HG02973 (cell line): ENCODE results near the gene RNASE13.

Experiments used
- ATAC-seq: cut with Tn5 transposase; IDR thresholded peaks from one replicate; pipeline ENCODE4 v1.9.1; 2021; ENCODE audit warnings: moderate library complexity; ENCODE audit not compliant: unreplicated experiment

The RNASE13 gene

GRCh38 chr14:21066882-21067502 lies 32.4 kb upstream of the RNASE13 start:
- ATAC-seq = no peak

GRCh38 chr14:21063479-21063878 lies 28.9 kb upstream of the RNASE13 start:
- ATAC-seq = no peak

GRCh38 chr14:21061347-21061668 lies 26.7 kb upstream of the RNASE13 start:
- ATAC-seq = no peak

GRCh38 chr14:21060614-21061346 lies 26.2 kb upstream of the RNASE13 start:
- ATAC-seq = no peak

GRCh38 chr14:21059842-21060613 lies 25.4 kb upstream of the RNASE13 start:
- no peak for ATAC-seq

GRCh38 chr14:21058903-21059302 lies 24.3 kb upstream of the RNASE13 start:
- no peak for ATAC-seq

- no peak for ATAC-seq
These were observed 23.4 kb upstream of the RNASE13 start, which contains the start of gene RNASE8 for GRCh38 chr14:21057803-21058675. RNASE8 (plus strand) TSS chr14:21057822; CDS start chr14:21057893, 71 bp downstream.

- no peak for ATAC-seq
These were observed 22.0 kb upstream of the RNASE13 start for GRCh38 chr14:21056520-21057163.

GRCh38 chr14:21055432-21056117 lies 21.0 kb upstream of the RNASE13 start:
- ATAC-seq = no peak

GRCh38 chr14:21054768-21055145 lies 20.1 kb upstream of the RNASE13 start:
- ATAC-seq = no peak

GRCh38 chr14:21054123-21054767 lies 19.6 kb upstream of the RNASE13 start:
- ATAC-seq = no peak

GRCh38 chr14:21053184-21054122 lies 18.8 kb upstream of the RNASE13 start:
- no peak for ATAC-seq

- no peak for ATAC-seq
These were observed 16.0 kb upstream of the RNASE13 start for GRCh38 chr14:21050597-21050996.

GRCh38 chr14:21049271-21049673 lies 14.7 kb upstream of the RNASE13 start:
- ATAC-seq = no peak

- no peak for ATAC-seq
These were observed 14.0 kb upstream of the RNASE13 start for GRCh38 chr14:21048638-21049037.

- ATAC-seq = no peak
These were observed 12.8 kb upstream of the RNASE13 start for GRCh38 chr14:21047378-21047781.

GRCh38 chr14:21043974-21044618 lies 9.5 kb upstream of the RNASE13 start:
- ATAC-seq = no peak
